IPS-20b (cell line): ENCODE results near the gene MVK.

Experiments
- H3K27ac ChIP-seq: one replicate; pipeline ENCODE4 v1.5.1; 2013; ENCODE audit warnings: low read length
- H3K27me3 ChIP-seq: 2 replicates; pipeline ENCODE4 v1.6.1; 2013; ENCODE audit warnings: mild to moderate bottlenecking, low read length, inconsistent platforms; ENCODE audit not compliant: insufficient read depth
- H3K36me3 ChIP-seq: 2 replicates; pipeline ENCODE4 v1.6.1; 2013; ENCODE audit warnings: low read depth, mild to moderate bottlenecking, inconsistent platforms, low read length, moderate library complexity; ENCODE audit not compliant: insufficient read depth
- H3K4me1 ChIP-seq: 2 replicates; pipeline ENCODE4 v1.6.1; 2013; ENCODE audit warnings: mild to moderate bottlenecking, control low read depth, inconsistent platforms, low read length, moderate library complexity; ENCODE audit not compliant: insufficient read depth
- H3K4me3 ChIP-seq: 2 replicates; pipeline ENCODE4 v1.5.1; 2013; ENCODE audit warnings: mild to moderate bottlenecking, low read length, inconsistent platforms
- H3K9ac ChIP-seq: 2 replicates; pipeline ENCODE4 v1.6.1; 2013; ENCODE audit warnings: low read depth, mild to moderate bottlenecking, inconsistent platforms, low read length, moderate library complexity
- H3K9me3 ChIP-seq: 2 replicates; pipeline ENCODE4 v1.6.1; 2013; ENCODE audit warnings: mild to moderate bottlenecking, low read depth, low read length, inconsistent platforms; ENCODE audit not compliant: insufficient read depth

MVK gene

GRCh38 chr12:109573029-109573913 lies at the start of gene MVK, which contains the start of gene MMAB:
TSS of gene MVK (plus strand) at chr12:109573794. CDS start at chr12:109574823, 1,029 bp downstream.
TSS of gene MMAB (minus strand) at chr12:109573504. CDS start at chr12:109573480, 24 bp downstream.
- Histone ChIP-seq H3K9ac (peak within 1 kb of the TSS; percentile 88; the same call in 1 of the 2 replicates), H3K27me3 (no peaks in the 10 kb centered on the region), H3K27ac (peak within 1 kb of the TSS; percentile 75), H3K4me3 (peak within 1 kb of the TSS; percentile 97), H3K4me1 (peaks cover 6% of the 10 kb centered on the region; the same call in 1 of the 2 replicates), H3K9me3 (no peaks in the 10 kb centered on the region), H3K36me3 (peaks cover 46% of the 10 kb centered on the region)

GRCh38 chr12:109524466-109525278 lies 48.9 kb upstream of the MVK start:
- Histone ChIP-seq H3K36me3 (peaks cover 33% of the 10 kb centered on the region), H3K9ac (no peak overlapping the region), H3K4me1 (no peaks in the 10 kb centered on the region; the same call in 1 of the 2 replicates), H3K9me3 (no peaks in the 10 kb centered on the region), H3K27ac (no peak overlapping the region), H3K27me3 (no peaks in the 10 kb centered on the region), H3K4me3 (no peak overlapping the region)

GRCh38 chr12:109525279-109525585 lies 48.4 kb upstream of the MVK start:
- peaks cover 28% of the 10 kb centered on the region for H3K36me3 ChIP-seq
- no peaks in the 10 kb centered on the region; the same call in 1 of the 2 replicates for H3K4me1 ChIP-seq
- H3K4me3 ChIP-seq, result no peak overlapping the region
- no peak overlapping the region for H3K27ac ChIP-seq
- H3K27me3 ChIP-seq, result no peaks in the 10 kb centered on the region
- H3K9me3 ChIP-seq, result no peaks in the 10 kb centered on the region
- H3K9ac ChIP-seq, result no peak overlapping the region

- Histone ChIP-seq H3K27ac (no peak overlapping the region), H3K36me3 (peaks cover 20% of the 10 kb centered on the region; the same call in 1 of the 2 replicates), H3K4me3 (no peak overlapping the region), H3K9me3 (no peaks in the 10 kb centered on the region), H3K9ac (no peak overlapping the region; the same call in 1 of the 2 replicates), H3K4me1 (no peaks in the 10 kb centered on the region; the same call in 1 of the 2 replicates), H3K27me3 (no peaks in the 10 kb centered on the region)
These were observed 46.0 kb upstream of the MVK start for GRCh38 chr12:109527489-109528123.

- Histone ChIP-seq H3K27me3 (no peaks in the 10 kb centered on the region), H3K27ac (no peak overlapping the region), H3K4me3 (no peak overlapping the region), H3K9ac (no peak overlapping the region), H3K9me3 (no peaks in the 10 kb centered on the region), H3K4me1 (no peaks in the 10 kb centered on the region; the same call in 1 of the 2 replicates), H3K36me3 (peaks cover 19% of the 10 kb centered on the region; the same call in 1 of the 2 replicates)
These were observed 43.6 kb upstream of the MVK start for GRCh38 chr12:109529691-109530640.

- H3K9ac ChIP-seq, result no peak overlapping the region
- no peak overlapping the region for H3K4me3 ChIP-seq
- no peaks in the 10 kb centered on the region; the same call in 1 of the 2 replicates for H3K4me1 ChIP-seq
- H3K27me3 ChIP-seq, result no peaks in the 10 kb centered on the region
- H3K9me3 ChIP-seq, result no peaks in the 10 kb centered on the region
- H3K27ac ChIP-seq, result no peak overlapping the region
- H3K36me3 ChIP-seq, result peaks cover 12% of the 10 kb centered on the region; the same call in 1 of the 2 replicates
These were observed 42.2 kb upstream of the MVK start for GRCh38 chr12:109531411-109531810.

- no peak overlapping the region for H3K27ac ChIP-seq
- no peaks in the 10 kb centered on the region for H3K27me3 ChIP-seq
- no peak overlapping the region for H3K4me3 ChIP-seq
- H3K4me1 ChIP-seq, result no peaks in the 10 kb centered on the region; the same call in 1 of the 2 replicates
- peaks cover 12% of the 10 kb centered on the region; the same call in 1 of the 2 replicates for H3K36me3 ChIP-seq
- no peak overlapping the region for H3K9ac ChIP-seq
- no peaks in the 10 kb centered on the region for H3K9me3 ChIP-seq
These were observed 40.7 kb upstream of the MVK start for GRCh38 chr12:109532721-109533486.

- Histone ChIP-seq H3K9me3 (no peaks in the 10 kb centered on the region), H3K4me1 (no peaks in the 10 kb centered on the region; the same call in 1 of the 2 replicates), H3K9ac (no peak overlapping the region), H3K27me3 (no peaks in the 10 kb centered on the region), H3K27ac (no peak overlapping the region), H3K4me3 (no peak overlapping the region), H3K36me3 (peaks cover 12% of the 10 kb centered on the region; the same call in 1 of the 2 replicates)
These were observed 40.2 kb upstream of the MVK start for GRCh38 chr12:109533487-109533740.

- no peak overlapping the region for H3K4me3 ChIP-seq
These were observed 39.1 kb upstream of the MVK start for GRCh38 chr12:109534456-109534855.

GRCh38 chr12:109535231-109535862 lies 38.2 kb upstream of the MVK start:
- Histone ChIP-seq H3K9me3 (no peaks in the 10 kb centered on the region), H3K4me3 (no peak overlapping the region), H3K27ac (no peak overlapping the region), H3K9ac (no peak overlapping the region), H3K4me1 (no peaks in the 10 kb centered on the region), H3K27me3 (no peaks in the 10 kb centered on the region), H3K36me3 (peaks cover 11% of the 10 kb centered on the region; the same call in 1 of the 2 replicates)

More at GRCh38 chr12:109534456-109534855, 39.1 kb upstream of the MVK start:
- H3K27ac ChIP-seq, result no peak overlapping the region
- H3K9me3 ChIP-seq, result no peaks in the 10 kb centered on the region
- no peak overlapping the region for H3K9ac ChIP-seq
- H3K36me3 ChIP-seq, result peaks cover 12% of the 10 kb centered on the region; the same call in 1 of the 2 replicates
- no peaks in the 10 kb centered on the region for H3K27me3 ChIP-seq
- H3K4me1 ChIP-seq, result no peaks in the 10 kb centered on the region; the same call in 1 of the 2 replicates
